Activated B cell treated with CpG ODN at 0.5 μM for 24 hours (primary cell): ENCODE data around the gene FLOT1. TPM values are rescaled to one million over a fixed set of nuclear protein-coding genes. Genes with fewer than 3 reads are reported as not detected.

Source experiments
- ATAC-seq: fragments of 200-7000 bp; cut with Tn5 transposase; one replicate; pipeline ENCODE4 v1.10.0; 2021; ENCODE audit warnings: low read depth, mild to moderate bottlenecking, moderate library complexity
- CTCF ChIA-PET: fragments of 350-600 bp; sonication (Branson Sonifier 250); formaldehyde crosslinking; loops from one replicate; lab custom pipeline; 2021; ENCODE audit warnings: antibody characterized with exemption; lab: Charles Lee
- POLR2A ChIA-PET: fragments of 350-600 bp; sonication (Branson Sonifier 250); formaldehyde crosslinking; loops from one replicate; lab custom pipeline; 2021; ENCODE audit warnings: antibody characterized with exemption; lab: Charles Lee
- DNase-seq: peaks from one replicate; pipeline ENCODE4 v3.0.0; 2022
- H3K27ac Mint-ChIP-seq: one replicate; pipeline ENCODE4 v1.8.0; 2020; ENCODE audit warnings: mixed read lengths
- H3K27me3 Mint-ChIP-seq: one replicate; pipeline ENCODE4 v1.8.0; 2021; ENCODE audit warnings: mixed read lengths
- H3K36me3 Mint-ChIP-seq: one replicate; pipeline ENCODE4 v1.8.0; 2021; ENCODE audit warnings: low read depth, mixed read lengths
- H3K4me1 Mint-ChIP-seq: one replicate; pipeline ENCODE4 v1.8.0; 2021; ENCODE audit warnings: mixed read lengths
- H3K4me3 Mint-ChIP-seq: one replicate; pipeline ENCODE4 v1.8.0; 2020; ENCODE audit warnings: mild to moderate bottlenecking, mixed read lengths
- H3K9me3 Mint-ChIP-seq: one replicate; pipeline ENCODE4 v1.8.0; 2020; ENCODE audit warnings: mixed read lengths
- CTCF ChIP-seq: fragments of 200-600 bp; IDR thresholded peaks from one replicate; pipeline ENCODE4 v1.8.0; 2022; ENCODE audit warnings: antibody characterized with exemption, mild to moderate bottlenecking
- intact Hi-C: fragments of 100-400 bp; cut with micrococcal nuclease; formaldehyde crosslinking; loops from one replicate; pipeline ENCODE4 v1.15.1; 2024
- total RNA-seq: library from RNA; stranded (reverse); gene quantifications from 2 replicates; pipeline ENCODE4 v1.2.3, GENCODE V29; 2022

Gene FLOT1
- total RNA-seq, 1 donor from 2014 or later, result 52.0 TPM

DNA sequence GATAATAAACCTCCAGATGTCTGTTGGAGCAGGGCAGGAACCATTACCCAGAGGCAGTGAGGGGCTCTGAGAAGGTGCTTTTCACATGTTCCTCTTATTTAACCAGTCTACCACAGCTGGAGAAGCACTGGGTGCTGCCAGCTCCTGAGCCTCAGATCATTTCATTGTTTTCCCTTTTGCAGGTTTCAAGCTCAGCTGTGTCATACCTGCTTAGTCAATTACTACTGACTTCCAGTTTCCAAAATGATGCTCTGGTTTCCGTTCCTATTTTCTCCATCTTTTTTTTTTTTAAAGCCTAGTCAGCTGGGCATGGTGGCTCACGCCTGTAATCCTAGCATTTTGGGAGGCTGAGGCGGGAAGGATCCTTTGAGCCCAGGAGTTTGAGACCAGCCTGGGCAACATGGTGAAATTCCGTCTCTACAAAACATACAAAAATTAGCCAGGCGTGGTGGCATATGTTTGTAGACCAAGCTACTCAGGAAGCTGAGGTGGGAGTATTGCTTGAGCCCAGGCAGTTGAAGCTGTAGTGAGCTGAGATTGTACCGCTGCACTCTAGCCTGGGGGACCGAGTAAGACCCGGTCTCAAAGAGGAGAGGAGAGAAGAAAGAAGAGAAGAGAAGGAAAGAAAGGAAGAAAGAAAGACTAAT lies 6.7 kb downstream of the FLOT1 start:
- H3K36me3 Mint-ChIP-seq, result peaks cover 36% of the 10 kb centered on the region
- ChIA-PET CTCF (interaction anchor here (0.9 to 20.0 kb wide), 4 partner anchors 10 to 194 kb away, joined by 4 to 576 read pairs (median 4); partner anchors contain the start of gene DHX16), POLR2A (interaction anchor here (0.9 to 1.9 kb wide), 6 partner anchors 9 to 63 kb away, joined by 3 to 14 read pairs (median 4); partner anchors contain the start of genes DHX16 and MDC1)
- DNase-seq (no peak), ATAC-seq (peak; percentile 54)
- no peaks in the 10 kb centered on the region for H3K27me3 Mint-ChIP-seq
- TF ChIP-seq CTCF, result no peak
- peaks cover 38% of the 10 kb centered on the region for H3K4me1 Mint-ChIP-seq
- peak overlapping the region; percentile 63 for H3K4me3 Mint-ChIP-seq
- intact Hi-C loops, result no loop called here
- H3K9me3 Mint-ChIP-seq, result no peaks in the 10 kb centered on the region
- peak overlapping the region; percentile 81 for H3K27ac Mint-ChIP-seq

GRCh38 chr6:30732237-30732943 lies 10.1 kb downstream of the FLOT1 start:
- peaks cover 33% of the 10 kb centered on the region for H3K36me3 Mint-ChIP-seq

DNA sequence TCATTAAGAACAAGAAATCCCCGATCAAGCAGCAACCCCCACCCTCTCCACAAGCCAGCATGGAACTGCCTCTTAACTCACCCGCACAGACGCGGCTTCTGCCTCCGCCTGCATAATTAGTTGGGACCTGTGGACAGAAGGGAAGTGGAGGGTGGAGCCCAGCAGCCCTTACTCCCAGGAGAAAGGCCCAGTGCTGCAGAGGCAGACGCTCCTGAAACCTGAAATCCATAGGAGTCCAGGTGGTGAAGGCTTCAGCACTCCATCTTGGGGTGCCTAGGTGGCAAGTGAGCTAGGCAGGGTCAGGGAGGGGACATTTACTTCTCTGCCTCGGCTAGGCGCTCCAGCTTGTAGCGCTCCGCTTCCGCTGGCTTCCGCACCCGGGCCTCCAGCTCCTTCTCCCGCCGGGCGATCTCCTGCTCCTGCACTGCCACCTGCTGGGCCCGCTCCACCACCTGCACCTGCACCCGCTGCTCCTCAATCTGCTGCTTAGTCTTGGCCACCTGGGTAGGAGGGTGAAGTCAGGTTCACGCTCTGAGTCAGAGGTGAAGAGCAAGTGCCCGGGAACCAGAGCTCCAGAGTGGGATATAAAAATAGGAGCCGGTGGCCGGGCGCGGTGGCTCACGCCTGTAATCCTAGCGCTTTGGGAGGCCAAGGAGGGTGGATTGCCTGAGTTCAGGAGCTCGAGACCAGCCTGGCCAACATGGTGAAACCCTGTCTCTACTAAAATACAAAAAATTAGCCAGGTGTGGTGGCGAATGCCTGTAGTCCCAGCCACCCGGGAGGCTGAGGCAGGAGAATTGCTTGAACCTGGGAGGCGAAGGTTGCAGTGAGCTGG lies 11.7 kb downstream of the FLOT1 start:
- ATAC-seq, result peak; percentile 89
- POLR2A ChIA-PET, result interaction anchor here (0.6 to 22.6 kb wide), 10 partner anchors 9 to 189 kb away, joined by 3 to 697 read pairs (median 6); partner anchors contain the start of genes ABCF1, ATAT1, DHX16 and MDC1
- Mint-ChIP-seq H3K27ac (no peak overlapping the region), H3K27me3 (no peaks in the 10 kb centered on the region), H3K36me3 (peaks cover 39% of the 10 kb centered on the region), H3K4me1 (peaks cover 27% of the 10 kb centered on the region), H3K9me3 (no peaks in the 10 kb centered on the region), H3K4me3 (peak overlapping the region; percentile 41)
- TF ChIP-seq CTCF, result peak; percentile 23
- intact Hi-C loops, result loop anchor here (1.0 kb wide), 1 partner anchor 190 kb away; no protein-coding TSS in a partner anchor
- CTCF ChIA-PET, result interaction anchor here (0.6 to 20.0 kb wide), 29 partner anchors 8 to 1145 kb away, joined by 3 to 576 read pairs (median 5); partner anchors contain the start of genes ABCF1, ATAT1, C6orf136 and DHX16
- DNase-seq, result peak; percentile 69

More at GRCh38 chr6:30732237-30732943, 10.1 kb downstream of the FLOT1 start:
- Mint-ChIP-seq H3K27ac (no peak overlapping the region), H3K4me1 (peaks cover 43% of the 10 kb centered on the region), H3K27me3 (no peaks in the 10 kb centered on the region), H3K4me3 (no peak overlapping the region), H3K9me3 (no peaks in the 10 kb centered on the region)
- no peak for TF ChIP-seq CTCF
- ATAC-seq, result no peak
- ChIA-PET POLR2A (interaction anchor here (0.6 to 22.6 kb wide), 3 partner anchors 11 to 142 kb away, joined by 5 to 697 read pairs (median 16); partner anchors contain the start of gene DHX16), CTCF (interaction anchor here (1.1 to 20.0 kb wide), 7 partner anchors 10 to 250 kb away, joined by 3 to 576 read pairs (median 25); partner anchors contain the start of genes ATAT1, DHX16, FLOT1 and TUBB)
- intact Hi-C loops, result no loop called here
- DNase-seq, result no peak

DNA sequence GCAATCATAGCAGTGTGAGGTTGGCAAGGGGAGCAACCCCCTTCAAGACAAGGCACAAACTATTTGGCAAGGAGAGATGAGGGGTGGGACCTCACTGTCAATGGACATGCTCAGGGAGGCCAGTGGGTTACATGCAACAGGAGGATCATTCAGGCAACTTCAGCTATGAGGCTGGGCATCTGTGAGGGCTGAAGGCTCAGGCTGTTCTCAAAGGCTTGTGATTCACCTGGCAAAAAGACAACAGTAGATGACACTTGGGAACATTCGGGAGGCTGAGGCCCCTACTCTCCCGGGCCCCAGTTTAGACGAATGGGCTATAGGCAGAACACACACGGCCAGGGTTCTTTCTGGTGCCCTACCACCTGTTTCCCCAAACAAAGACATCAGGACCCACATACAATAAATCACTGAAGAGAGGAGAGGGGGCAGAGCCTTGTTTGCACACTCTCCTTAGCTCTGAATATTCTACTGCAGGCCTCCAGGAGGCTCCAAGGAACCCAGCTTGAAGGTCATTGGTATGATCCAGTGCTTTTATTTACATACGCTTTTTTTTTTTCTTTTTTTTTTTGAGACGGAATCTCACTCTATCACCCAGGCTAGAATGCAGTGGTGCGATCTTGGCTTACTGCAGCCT lies 14.4 kb downstream of the FLOT1 start:
- DNase-seq (no peak), ATAC-seq (no peak)
- Mint-ChIP-seq H3K4me3 (no peak overlapping the region), H3K27me3 (no peaks in the 10 kb centered on the region), H3K9me3 (no peaks in the 10 kb centered on the region), H3K4me1 (peaks cover 33% of the 10 kb centered on the region), H3K27ac (peak overlapping the region; percentile 53), H3K36me3 (peaks cover 59% of the 10 kb centered on the region)
- TF ChIP-seq CTCF, result no peak
- ChIA-PET POLR2A (interaction anchor here (0.7 to 22.6 kb wide), 4 partner anchors 12 to 228 kb away, joined by 3 to 697 read pairs (median 5); partner anchors contain the start of gene DHX16), CTCF (interaction anchor here (1.3 to 20.0 kb wide), 2 partner anchors 37 to 50 kb away, joined by 3 to 576 read pairs; partner anchors contain the start of genes DHX16 and NRM)
- intact Hi-C loops, result no loop called here
